Stimulated activated CD8-positive, alpha-beta memory T cell treated with anti-CD3 and anti-CD28 coated beads, Interleukin-12 subunit alpha, Interleukin-12 subunit beta, amount 100 ng/mL, for 1 hour (primary cell): ENCODE data around the gene DRC7.
"Not testable (repeated sequence)": the region's sequence is repeated elsewhere in the genome, so short reads cannot be mapped to it uniquely, and the experiment has no call there.

Experiments used
- DNase-seq: peaks from one replicate; pipeline ENCODE4 v3.0.0-alpha.2; 2020; ENCODE audit warnings: low read depth

DRC7 gene

GRCh38 chr16:57714047-57714446 is 19.4 kb downstream of the DRC7 start:
- DNase-seq = no peak

- DNase-seq = peak; percentile 10
Measured at GRCh38 chr16:57720142-57720575, 25.6 kb downstream of the DRC7 start.

- no peak for DNase-seq
Measured at GRCh38 chr16:57721356-57722209, 27.0 kb downstream of the DRC7 start.

- DNase-seq = no peak
Measured at GRCh38 chr16:57722210-57722499, 27.5 kb downstream of the DRC7 start.

- DNase-seq = no peak
Measured at GRCh38 chr16:57722651-57723050, 28.0 kb downstream of the DRC7 start.

- DNase-seq = no peak
Measured at GRCh38 chr16:57723170-57723569, 28.6 kb downstream of the DRC7 start.

- DNase-seq = no peak
Measured at GRCh38 chr16:57724531-57724930, 29.9 kb downstream of the DRC7 start.

- no peak for DNase-seq
Measured at GRCh38 chr16:57725151-57725550, 30.5 kb downstream of the DRC7 start.

GRCh38 chr16:57725554-57725953 is 30.9 kb downstream of the DRC7 start:
- DNase-seq = no peak

GRCh38 chr16:57725976-57726375 is 31.4 kb downstream of the DRC7 start:
- no peak for DNase-seq

- DNase-seq = no peak
Measured at GRCh38 chr16:57726433-57726947, 31.9 kb downstream of the DRC7 start.

- no peak for DNase-seq
Measured at GRCh38 chr16:57727610-57728009, 33.0 kb downstream of the DRC7 start.

GRCh38 chr16:57728336-57729181 is 34.0 kb downstream of the DRC7 start:
- no peak for DNase-seq

- no peak for DNase-seq
Measured at GRCh38 chr16:57729182-57729484, 34.5 kb downstream of the DRC7 start.

- not testable (repeated sequence) for DNase-seq
Measured at GRCh38 chr16:57729852-57730251, 35.2 kb downstream of the DRC7 start.

GRCh38 chr16:57730771-57731730 is 36.4 kb downstream of the DRC7 start:
- DNase-seq = no peak

- DNase-seq = no peak
Measured at GRCh38 chr16:57732037-57732436, 37.4 kb downstream of the DRC7 start.

- no peak for DNase-seq
Measured at GRCh38 chr16:57732714-57733113, 38.1 kb downstream of the DRC7 start.

GRCh38 chr16:57734308-57734924 is 39.8 kb downstream of the DRC7 start:
- no peak for DNase-seq

- peak; percentile 95 for DNase-seq
Measured at GRCh38 chr16:57734925-57735754, 40.5 kb downstream of the DRC7 start.
